ENCODE measurements around the gene FAF1.

DNA sequence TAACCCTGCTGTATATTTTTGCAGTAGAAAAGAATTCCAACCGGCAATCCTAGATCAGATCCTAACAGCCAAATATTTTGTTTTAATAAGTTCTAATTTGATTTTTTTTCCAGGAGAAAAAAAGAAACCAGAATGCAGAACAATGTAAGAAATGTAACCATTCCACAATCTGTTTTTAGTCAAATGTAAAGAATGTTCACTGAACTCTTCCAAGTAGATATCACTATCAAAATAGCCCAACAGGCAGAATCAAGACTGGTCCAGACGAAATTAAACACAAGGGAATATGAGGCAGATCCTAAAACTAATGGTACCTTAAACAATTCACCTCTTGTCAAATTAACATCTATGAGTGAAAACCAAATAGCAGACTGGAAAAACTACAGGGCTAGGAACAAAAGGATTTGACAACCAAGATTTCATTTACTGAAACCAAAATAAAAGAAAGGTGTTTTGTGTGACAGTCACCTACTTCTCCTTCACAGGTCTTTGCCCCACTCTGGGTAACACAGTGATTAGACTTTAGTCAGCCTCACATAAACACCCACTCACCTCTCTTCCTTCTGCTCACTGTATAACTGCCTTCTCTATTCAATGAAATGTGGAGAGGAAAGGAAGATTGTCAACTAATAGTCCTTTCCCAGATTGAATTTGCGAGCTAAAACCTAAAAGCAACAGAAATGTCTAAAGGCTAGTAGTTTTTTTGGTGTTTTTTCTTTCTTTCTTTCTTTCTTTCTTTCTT lies 137.9 kb downstream of the FAF1 start:
- TF ChIP-seq MYC (IDR thresholded peaks at IDR 0.05; ENCODE audit: low read depth, low read length) (no peak), POLR2A (IDR thresholded peaks at IDR 0.05; ENCODE audit: low read depth, low read length) (no peak)
